BLaER1 treated with 17β-estradiol and CSF1 and Interleukin-3, amounts not matched to agents 10 nM and 100 nM (cell line): ENCODE results near the gene STAG2.

Source experiments
- H3K27ac ChIP-seq, 11 experiments: shearing (Covaris generic); formaldehyde crosslinking; 2 replicates each; pipeline ENCODE4 v1.8.1; 2022
- H3K27me3 ChIP-seq, 11 experiments: shearing (Covaris generic); formaldehyde crosslinking; 2 replicates each; pipeline ENCODE4 v1.8.1; 2022
- H3K36me3 ChIP-seq, 11 experiments: shearing (Covaris generic); formaldehyde crosslinking; 2 replicates each; pipeline ENCODE4 v1.8.1; 2022
- H3K4me1 ChIP-seq, 10 experiments: shearing (Covaris generic); formaldehyde crosslinking; 2 replicates each; pipeline ENCODE4 v1.8.1; 2022
- H3K4me2 ChIP-seq, 11 experiments: shearing (Covaris generic); formaldehyde crosslinking; 2 replicates each; pipeline ENCODE4 v1.8.1; 2022
- H3K4me3 ChIP-seq, 10 experiments: shearing (Covaris generic); formaldehyde crosslinking; 2 replicates each; pipeline ENCODE4 v1.8.1; 2022
- H3K9ac ChIP-seq, 11 experiments: shearing (Covaris generic); formaldehyde crosslinking; 2 replicates each; pipeline ENCODE4 v1.8.1; 2022
- H3K9me3 ChIP-seq, 11 experiments: shearing (Covaris generic); formaldehyde crosslinking; replicated peaks in 1 of 11; 2 replicates each; pipeline ENCODE4 v1.8.1; 2022
- H4K20me1 ChIP-seq, 11 experiments: shearing (Covaris generic); formaldehyde crosslinking; 2 replicates each; pipeline ENCODE4 v1.8.1; 2022
- Cebpa-rat ChIP-seq, 11 experiments: shearing (Covaris generic); IDR thresholded peaks; 2 replicates each; pipeline ENCODE4 v1.8.1; 2022

Gene STAG2

GRCh38 chrX:123965712-123966111, 4.2 kb downstream of the STAG2 start:
- H3K4me2 ChIP-seq: peak overlapping the region; percentile 7 to 82 (median 62); a peak in 18 of 22 replicates
- H3K9ac ChIP-seq: peak overlapping the region in 1 of 11 experiments; percentile 100; a peak in 2 of 22 replicates
- H3K4me1 ChIP-seq: peaks cover 8 to 56% (median 22%) of the 10 kb centered on the region in 10 experiments; a peak in 16 of 20 replicates
- peaks cover 0 to 12% (median 3%) of the 10 kb centered on the region in 11 experiments; a peak in 8 of 22 replicates for H3K27me3 ChIP-seq
- peaks cover 53 to 76% (median 73%) of the 10 kb centered on the region in 11 experiments for H4K20me1 ChIP-seq
- peaks cover 0 to 8% (median 3%) of the 10 kb centered on the region in 11 experiments; a peak in 5 of 22 replicates for H3K36me3 ChIP-seq
- H3K9me3 ChIP-seq: peaks cover 0 to 6% (median 5%) of the 10 kb centered on the region in 11 experiments; a peak in 4 of 22 replicates
- H3K27ac ChIP-seq: peak overlapping the region in 1 of 11 experiments; percentile 10; a peak in 1 of 22 replicates
- no peak for TF ChIP-seq Cebpa-rat (IDR thresholded peaks at IDR 0.05)
- peak overlapping the region in 1 of 10 experiments; percentile 28; a peak in 1 of 20 replicates for H3K4me3 ChIP-seq

DNA sequence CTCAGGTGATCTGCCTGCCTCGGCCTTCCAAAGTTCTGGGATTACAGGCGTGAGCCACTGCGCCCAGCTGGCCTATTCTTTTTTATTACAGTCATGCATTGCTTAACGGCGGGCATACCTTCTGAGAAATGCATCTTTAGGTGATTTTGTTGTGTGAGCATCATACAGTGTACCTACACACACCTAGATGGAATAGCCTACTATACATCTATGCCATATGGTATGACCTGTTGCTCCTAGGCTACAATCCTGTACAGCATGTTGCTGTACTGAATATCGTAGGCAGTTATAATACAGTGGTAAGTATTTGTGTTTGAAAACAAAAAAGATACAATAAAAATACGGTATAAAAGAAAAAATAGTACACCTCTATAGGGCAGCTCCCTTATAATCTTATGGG, 6.0 kb downstream of the STAG2 start:
- peaks cover 64 to 93% (median 91%) of the 10 kb centered on the region in 11 experiments for H4K20me1 ChIP-seq
- peaks cover 10 to 74% (median 29%) of the 10 kb centered on the region in 10 experiments; a peak in 18 of 20 replicates for H3K4me1 ChIP-seq
- no peak overlapping the region for H3K4me3 ChIP-seq
- H3K9ac ChIP-seq: no peak overlapping the region
- H3K9me3 ChIP-seq: no peaks in the 10 kb centered on the region
- H3K4me2 ChIP-seq: peak overlapping the region in 2 of 11 experiments; percentile 21 to 48; a peak in 2 of 22 replicates
- H3K27ac ChIP-seq: no peak overlapping the region
- peaks cover 0 to 8% (median 3%) of the 10 kb centered on the region in 11 experiments; a peak in 5 of 22 replicates for H3K36me3 ChIP-seq
- TF ChIP-seq Cebpa-rat (IDR thresholded peaks at IDR 0.05): no peak
- H3K27me3 ChIP-seq: peaks cover 0 to 21% (median 6%) of the 10 kb centered on the region in 11 experiments; a peak in 10 of 22 replicates

DNA sequence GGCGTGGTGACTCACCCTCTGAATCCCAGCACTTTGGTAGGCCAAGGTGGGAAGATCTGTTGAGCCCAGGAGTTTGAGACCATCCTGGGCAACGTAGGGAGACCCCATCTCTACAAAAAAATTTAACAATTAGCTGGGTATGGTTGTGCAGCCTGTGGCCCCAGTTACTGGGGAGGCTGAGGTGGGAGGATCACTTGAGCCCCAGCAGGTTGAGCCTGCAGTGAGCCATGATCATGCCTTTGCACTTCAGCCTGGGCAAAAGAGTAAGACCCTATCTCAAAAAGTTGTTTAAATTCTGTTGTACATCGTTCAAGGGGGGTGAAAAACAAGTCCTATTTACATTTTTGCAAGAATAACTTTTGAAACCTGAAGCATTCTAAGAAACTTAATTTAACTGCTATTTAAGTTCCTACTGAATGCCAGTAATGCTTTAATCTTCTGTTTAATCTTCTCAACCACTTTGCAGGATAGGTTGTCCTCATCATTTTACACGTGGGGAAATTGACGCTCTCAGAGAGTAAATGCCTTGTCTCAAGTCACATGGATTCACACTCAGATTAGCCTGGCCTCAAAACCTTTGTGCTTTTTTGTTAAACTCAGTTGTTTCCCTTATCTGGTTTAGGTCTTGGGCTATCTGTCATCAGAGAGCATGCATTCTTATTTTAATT, 7.0 kb downstream of the STAG2 start:
- Histone ChIP-seq H4K20me1 (peaks cover 74 to 100% (median 100%) of the 10 kb centered on the region in 11 experiments), H3K4me1 (peaks cover 10 to 82% (median 29%) of the 10 kb centered on the region in 10 experiments; a peak in 18 of 20 replicates), H3K36me3 (peaks cover 0 to 8% (median 3%) of the 10 kb centered on the region in 11 experiments; a peak in 5 of 22 replicates), H3K27ac (no peak overlapping the region), H3K9me3 (no peaks in the 10 kb centered on the region), H3K4me3 (no peak overlapping the region), H3K27me3 (peaks cover 0 to 21% (median 6%) of the 10 kb centered on the region in 11 experiments; a peak in 10 of 22 replicates), H3K4me2 (peak overlapping the region in 4 of 11 experiments; percentile 1 to 48 (median 25); a peak in 5 of 22 replicates), H3K9ac (no peak overlapping the region)
- TF ChIP-seq Cebpa-rat (IDR thresholded peaks at IDR 0.05): no peak

DNA sequence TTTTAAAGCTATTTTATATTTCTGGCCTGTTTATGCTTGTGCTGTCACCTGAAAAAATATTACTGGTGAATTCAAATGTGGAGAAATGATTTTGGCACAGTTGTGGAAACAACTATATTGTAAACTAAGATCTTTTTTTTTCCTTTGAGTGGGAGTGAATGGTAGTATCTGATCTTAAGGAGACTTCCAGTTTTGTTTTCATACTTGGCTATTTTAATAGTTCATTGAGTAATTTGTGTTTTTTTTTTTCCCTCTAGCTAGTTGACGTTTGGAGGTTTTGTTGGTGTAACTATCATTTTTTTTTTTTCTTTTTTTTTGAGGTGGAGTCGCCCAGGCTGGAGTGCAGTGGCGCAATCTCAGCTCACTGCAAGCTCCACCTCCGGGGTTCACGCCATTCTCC, 10.5 kb downstream of the STAG2 start:
- Histone ChIP-seq H3K9me3 (no peaks in the 10 kb centered on the region), H3K4me2 (peak overlapping the region in 5 of 11 experiments; percentile 11 to 56 (median 44); a peak in 7 of 22 replicates), H3K4me1 (peaks cover 10 to 86% (median 27%) of the 10 kb centered on the region in 10 experiments; a peak in 16 of 20 replicates), H3K27ac (peak overlapping the region in 3 of 11 experiments; percentile 11 to 51 (median 43); a peak in 5 of 22 replicates), H3K27me3 (peaks cover 0 to 16% (median 0%) of the 10 kb centered on the region in 11 experiments; a peak in 9 of 22 replicates), H4K20me1 (peaks cover 86 to 100% (median 100%) of the 10 kb centered on the region in 11 experiments), H3K4me3 (no peak overlapping the region), H3K9ac (peak overlapping the region in 2 of 11 experiments; percentile 13 to 39; a peak in 1 of 22 replicates), H3K36me3 (peaks cover 0 to 8% (median 0%) of the 10 kb centered on the region in 11 experiments; a peak in 3 of 22 replicates)
- no peak for TF ChIP-seq Cebpa-rat (IDR thresholded peaks at IDR 0.05)

DNA sequence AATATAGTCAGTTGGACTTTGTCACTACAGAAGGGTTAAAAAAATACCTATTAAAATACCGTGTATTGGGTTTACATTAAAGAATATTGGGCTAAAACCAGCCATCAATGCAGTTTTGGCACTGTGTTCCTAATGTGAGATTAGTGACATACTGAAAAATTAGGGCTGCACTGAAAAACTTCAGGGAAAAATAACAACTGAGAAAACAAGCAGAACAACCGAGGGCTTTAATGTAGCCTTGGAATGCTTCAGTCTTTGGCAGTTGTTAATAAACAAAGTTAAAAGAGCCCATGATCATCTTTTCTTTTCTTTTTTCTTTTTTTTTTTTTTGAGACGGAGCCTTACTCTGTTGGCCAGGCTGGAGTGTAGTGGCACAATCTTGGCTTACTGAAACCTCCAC, 12.4 kb downstream of the STAG2 start:
- H3K27ac ChIP-seq: no peak overlapping the region
- peaks cover 86 to 100% (median 100%) of the 10 kb centered on the region in 11 experiments for H4K20me1 ChIP-seq
- H3K36me3 ChIP-seq: peaks cover 0 to 4% (median 0%) of the 10 kb centered on the region in 11 experiments; a peak in 1 of 22 replicates
- H3K9me3 ChIP-seq: no peaks in the 10 kb centered on the region
- H3K9ac ChIP-seq: no peak overlapping the region
- peaks cover 0 to 12% (median 0%) of the 10 kb centered on the region in 11 experiments; a peak in 8 of 22 replicates for H3K27me3 ChIP-seq
- peaks cover 10 to 87% (median 32%) of the 10 kb centered on the region in 10 experiments; a peak in 17 of 20 replicates for H3K4me1 ChIP-seq
- H3K4me3 ChIP-seq: no peak overlapping the region
- H3K4me2 ChIP-seq: peak overlapping the region in 1 of 11 experiments; percentile 17; a peak in 2 of 22 replicates
- no peak for TF ChIP-seq Cebpa-rat (IDR thresholded peaks at IDR 0.05)

GRCh38 chrX:123975180-123975579, 13.7 kb downstream of the STAG2 start:
- peak overlapping the region in 6 of 11 experiments; percentile 9 to 49 (median 32); a peak in 10 of 22 replicates for H3K4me2 ChIP-seq
- H3K27me3 ChIP-seq: peaks cover 0 to 19% (median 3%) of the 10 kb centered on the region in 11 experiments; a peak in 8 of 22 replicates
- H3K4me1 ChIP-seq: peaks cover 13 to 86% (median 38%) of the 10 kb centered on the region in 10 experiments; a peak in 18 of 20 replicates
- H4K20me1 ChIP-seq: peaks cover 90 to 100% (median 100%) of the 10 kb centered on the region in 11 experiments
- TF ChIP-seq Cebpa-rat (IDR thresholded peaks at IDR 0.05): no peak
- no peak overlapping the region for H3K4me3 ChIP-seq
- H3K9ac ChIP-seq: 0 out of 22 replicates have a peak overlapping the region, but pooled peaks of 1 of the 11 experiments have one; percentile 8
- no peaks in the 10 kb centered on the region for H3K9me3 ChIP-seq
- H3K27ac ChIP-seq: peak overlapping the region in 2 of 11 experiments; percentile 15 to 49; a peak in 4 of 22 replicates
- H3K36me3 ChIP-seq: no peaks in the 10 kb centered on the region

GRCh38 chrX:123976706-123977316, 15.3 kb downstream of the STAG2 start:
- H3K4me3 ChIP-seq: no peak overlapping the region
- no peaks in the 10 kb centered on the region for H3K36me3 ChIP-seq
- H3K4me2 ChIP-seq: peak overlapping the region in 5 of 11 experiments; percentile 4 to 52 (median 43); a peak in 5 of 22 replicates
- H3K9ac ChIP-seq: 0 out of 22 replicates have a peak overlapping the region, but pooled peaks of 1 of the 11 experiments have one; percentile 22
- TF ChIP-seq Cebpa-rat (IDR thresholded peaks at IDR 0.05): no peak
- H3K27ac ChIP-seq: no peak overlapping the region
- no peaks in the 10 kb centered on the region for H3K9me3 ChIP-seq
- H3K27me3 ChIP-seq: peaks cover 0 to 9% (median 0%) of the 10 kb centered on the region in 11 experiments; a peak in 4 of 22 replicates
- peaks cover 15 to 82% (median 38%) of the 10 kb centered on the region in 10 experiments; a peak in 17 of 20 replicates for H3K4me1 ChIP-seq
- peaks cover 91 to 100% (median 100%) of the 10 kb centered on the region in 11 experiments for H4K20me1 ChIP-seq

- Histone ChIP-seq H3K9me3 (no peaks in the 10 kb centered on the region), H3K9ac (peak overlapping the region in 1 of 11 experiments; percentile 45; a peak in 1 of 22 replicates), H3K4me3 (no peak overlapping the region), H3K27ac (no peak overlapping the region), H4K20me1 (peaks cover 82 to 99% (median 96%) of the 10 kb centered on the region in 11 experiments), H3K4me1 (peaks cover 13 to 45% (median 30%) of the 10 kb centered on the region in 10 experiments; a peak in 16 of 20 replicates), H3K36me3 (peaks cover 0 to 12% (median 0%) of the 10 kb centered on the region in 11 experiments; a peak in 2 of 22 replicates), H3K27me3 (peaks cover 0 to 9% (median 0%) of the 10 kb centered on the region in 11 experiments; a peak in 3 of 22 replicates), H3K4me2 (peak overlapping the region in 4 of 11 experiments; percentile 3 to 48 (median 34); a peak in 4 of 22 replicates)
- TF ChIP-seq Cebpa-rat (IDR thresholded peaks at IDR 0.05): no peak
Measured at GRCh38 chrX:123983240-123983639, 21.7 kb downstream of the STAG2 start.
